Upper lobe of left lung (tissue), 6 donors: ENCODE measurements around the gene KIF18A. TPM values are rescaled to one million over a fixed set of nuclear protein-coding genes. Genes with fewer than 3 reads are reported as not detected.

Experiments used
- ATAC-seq, 2 donors: fragments of 200-7000 bp; cut with Tn5 transposase; one replicate each; pipeline ENCODE4 v1.9.1; 2022; ENCODE audit warnings: mild to moderate bottlenecking in 2 of 2, moderate library complexity in 2 of 2; ENCODE audit not compliant: low FRiP score in 2 of 2
- DNase-seq, 2 donors: peaks; one replicate each; pipeline ENCODE4 v3.0.0-alpha.2; 2019 to 2020
- H3K27ac ChIP-seq, 4 donors: fragments of 200-600 bp; sonication (generic); one replicate each; pipeline ENCODE4 v1.5.1; 2016 to 2019
- H3K27me3 ChIP-seq, 4 donors: fragments of 200-600 bp; sonication (generic); one replicate each; pipeline ENCODE4 v1.5.1; 2017 to 2019
- H3K36me3 ChIP-seq, 4 donors: fragments of 200-600 bp; sonication (generic); one replicate each; pipeline ENCODE4 v1.5.1; 2016 to 2019
- H3K4me1 ChIP-seq, 4 donors: fragments of 200-600 bp; sonication (generic); one replicate each; pipeline ENCODE4 v1.5.1; 2018 to 2019
- H3K4me3 ChIP-seq, 4 donors: fragments of 200-600 bp; sonication (generic); one replicate each; pipeline ENCODE4 v1.5.1; 2017 to 2019; ENCODE audit warnings: mild to moderate bottlenecking in 2 of 4, moderate library complexity in 1 of 4
- H3K9me3 ChIP-seq, 4 donors: fragments of 200-600 bp; sonication (generic); one replicate each; pipeline ENCODE4 v1.5.1; 2018 to 2019
- CTCF ChIP-seq, 6 experiments: fragments of 450-650 bp in 4 of 6; fragments of 200-600 bp in 2 of 6; sonication (generic) in 2 of 6; IDR thresholded peaks; one replicate each; pipeline ENCODE4 v1.5.1; 2016 to 2019; ENCODE audit warnings: antibody characterized with exemption in 6 of 6
- EP300 ChIP-seq, 4 donors: sonication (generic); formaldehyde crosslinking; IDR thresholded peaks; one replicate each; pipeline ENCODE4 v1.5.1; 2017; ENCODE audit warnings: antibody characterized with exemption in 4 of 4, control low read depth in 2 of 4
- POLR2A ChIP-seq, 4 donors: fragments of 450-650 bp; IDR thresholded peaks; one replicate each; pipeline ENCODE4 v1.5.1; 2016 to 2017; ENCODE audit warnings: antibody characterized with exemption in 4 of 4, mild to moderate bottlenecking in 2 of 4
- POLR2AphosphoS5 ChIP-seq, 2 donors: sonication (generic); formaldehyde crosslinking; IDR thresholded peaks; one replicate each; pipeline ENCODE4 v1.5.1; 2017; ENCODE audit warnings: antibody characterized with exemption in 2 of 2
- WGBS, 2 donors: methylation state at CpG; one replicate each; pipeline ENCODE4 v1.1.5; 2017 to 2018; 5-methylcytosine and 5-hydroxymethylcytosine counted together
- total RNA-seq, 6 donors: library from RNA; depleted of rRNA in 4 of 6; stranded (reverse); fragments of >200 nt in 4 of 6; gene quantifications; one replicate each; pipeline versions ENCODE4 v1.1.0 to v1.2.1, GENCODE V29; 2016 to 2021
- donor health status: DM: no; HTN: no; CAD: no; lungs with moderate emphysema.
- donor health status: DM: no; HTN: yes; CAD: no; lungs with severe emphysema.

Gene KIF18A
- 1 to 10 TPM; 1.2 to 6.3 (median 1.7) TPM for total RNA-seq

GRCh38 chr11:28107750-28108618 lies at the start of gene KIF18A, which contains the start of gene METTL15:
TSS of gene KIF18A (minus strand) at chr11:28108156. CDS start at chr11:28097947, 10,209 bp downstream.
TSS of gene METTL15 (plus strand) at chr11:28108388. CDS start at chr11:28113335, 4,947 bp downstream.
- TF ChIP-seq CTCF (IDR thresholded peaks at IDR 0.05) (no peak), POLR2A (IDR thresholded peaks at IDR 0.05) (peak in 3 of 4 donors; percentile 35 to 75 (median 70)), EP300 (IDR thresholded peaks at IDR 0.05) (peak in 1 of 4 donors; percentile 65), POLR2AphosphoS5 (IDR thresholded peaks at IDR 0.05) (peak; percentile 81 to 85)
- Histone ChIP-seq H3K27me3 (no peaks in the 10 kb centered on the region), H3K4me1 (peaks cover 25 to 38% (median 36%) of the 10 kb centered on the region in 4 donors), H3K36me3 (no peaks in the 10 kb centered on the region), H3K4me3 (peak within 1 kb of the TSS; percentile 11 to 69 (median 60)), H3K27ac (peak within 1 kb of the TSS; percentile 78 to 90 (median 86)), H3K9me3 (no peaks in the 10 kb centered on the region)
- peak; percentile 100 for DNase-seq
- WGBS, 2 donors = 1% methylated on average over 16 to 38 of the region's 38 CpGs
- peak; percentile 99 for ATAC-seq

- H3K27me3 ChIP-seq = no peaks in the 10 kb centered on the region
- no peaks in the 10 kb centered on the region for H3K4me1 ChIP-seq
- no peak for TF ChIP-seq CTCF (IDR thresholded peaks at IDR 0.05)
- no peak for TF ChIP-seq POLR2AphosphoS5 (IDR thresholded peaks at IDR 0.05)
- TF ChIP-seq POLR2A (IDR thresholded peaks at IDR 0.05) = no peak
- TF ChIP-seq EP300 (IDR thresholded peaks at IDR 0.05) = no peak
- H3K9me3 ChIP-seq = no peaks in the 10 kb centered on the region
- peaks cover 0 to 15% (median 7%) of the 10 kb centered on the region in 4 donors for H3K36me3 ChIP-seq
- ATAC-seq = no peak
- DNase-seq = no peak
- WGBS, 2 donors = 92 to 97% methylated on average over 2 of the region's 2 CpGs
- no peak overlapping the region for H3K27ac ChIP-seq
- H3K4me3 ChIP-seq = no peak overlapping the region
Measured at GRCh38 chr11:28153586-28153985, 45.6 kb upstream of the KIF18A start.

GRCh38 chr11:28152743-28153142 lies 44.8 kb upstream of the KIF18A start:
- TF ChIP-seq EP300 (IDR thresholded peaks at IDR 0.05) (no peak), POLR2A (IDR thresholded peaks at IDR 0.05) (no peak), CTCF (IDR thresholded peaks at IDR 0.05) (no peak), POLR2AphosphoS5 (IDR thresholded peaks at IDR 0.05) (no peak)
- Histone ChIP-seq H3K4me3 (no peak overlapping the region), H3K36me3 (peaks cover 0 to 6% (median 3%) of the 10 kb centered on the region in 4 donors), H3K27me3 (no peaks in the 10 kb centered on the region), H3K4me1 (no peaks in the 10 kb centered on the region), H3K27ac (no peak overlapping the region), H3K9me3 (no peaks in the 10 kb centered on the region)
- WGBS, 2 donors = 97 to 100% methylated on average over 2 of the region's 2 CpGs
- no peak for DNase-seq
- no peak for ATAC-seq

- ATAC-seq = peak in 1 of 2 donors; percentile 56
- no peak for DNase-seq
- WGBS, 2 donors = 81 to 92% methylated on average over 2 of the region's 2 CpGs
- no peaks in the 10 kb centered on the region for H3K4me1 ChIP-seq
- H3K27me3 ChIP-seq = no peaks in the 10 kb centered on the region
- no peak overlapping the region for H3K27ac ChIP-seq
- no peaks in the 10 kb centered on the region for H3K36me3 ChIP-seq
- no peaks in the 10 kb centered on the region for H3K9me3 ChIP-seq
- H3K4me3 ChIP-seq = no peak overlapping the region
- TF ChIP-seq CTCF (IDR thresholded peaks at IDR 0.05) (no peak), EP300 (IDR thresholded peaks at IDR 0.05) (no peak), POLR2AphosphoS5 (IDR thresholded peaks at IDR 0.05) (no peak), POLR2A (IDR thresholded peaks at IDR 0.05) (no peak)
Measured at GRCh38 chr11:28146123-28146751, 38.3 kb upstream of the KIF18A start.
